AG10803 (cell line): ENCODE results near the gene NBL1.
"Not testable (repeated sequence)": the region's sequence is repeated elsewhere in the genome, so short reads cannot be mapped to it uniquely, and the experiment has no call there.

Source experiments
- DNase-seq: peaks from one replicate; pipeline ENCODE4 v3.0.0; 2010; ENCODE audit warnings: low read depth
- H3K4me3 ChIP-seq: 2 replicates; pipeline ENCODE4 v1.5.1; 2011; ENCODE audit warnings: mild to moderate bottlenecking, low read length, control low read depth
- TF ChIP-seq, protein P1 (sequence below): conservative IDR thresholded peaks from 2 replicates; pipeline ENCODE4 v1.5.1; 2011; ENCODE audit warnings: mild to moderate bottlenecking, low read length, control low read depth, inconsistent platforms

NBL1 gene

DNA sequence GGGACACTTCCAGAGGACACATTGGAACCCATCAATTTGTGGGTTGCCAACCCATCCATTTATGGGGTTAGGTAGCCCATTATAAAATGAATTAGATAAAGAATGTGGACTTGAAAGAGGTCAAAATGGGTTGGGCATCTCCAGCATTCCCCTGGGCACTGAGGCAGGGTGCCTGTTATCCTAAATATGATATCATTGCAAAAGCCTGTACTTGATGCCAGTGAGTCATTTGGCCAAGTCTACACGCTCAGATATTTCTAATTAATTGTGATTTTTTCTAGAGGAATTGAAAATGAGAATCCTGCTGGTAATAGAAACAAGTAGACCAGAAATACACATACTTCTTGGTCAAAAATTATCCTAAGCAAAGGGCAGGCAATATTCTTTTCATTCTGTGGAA lies 21.9 kb upstream of the NBL1 start:
- TF ChIP-seq, protein P1, sequence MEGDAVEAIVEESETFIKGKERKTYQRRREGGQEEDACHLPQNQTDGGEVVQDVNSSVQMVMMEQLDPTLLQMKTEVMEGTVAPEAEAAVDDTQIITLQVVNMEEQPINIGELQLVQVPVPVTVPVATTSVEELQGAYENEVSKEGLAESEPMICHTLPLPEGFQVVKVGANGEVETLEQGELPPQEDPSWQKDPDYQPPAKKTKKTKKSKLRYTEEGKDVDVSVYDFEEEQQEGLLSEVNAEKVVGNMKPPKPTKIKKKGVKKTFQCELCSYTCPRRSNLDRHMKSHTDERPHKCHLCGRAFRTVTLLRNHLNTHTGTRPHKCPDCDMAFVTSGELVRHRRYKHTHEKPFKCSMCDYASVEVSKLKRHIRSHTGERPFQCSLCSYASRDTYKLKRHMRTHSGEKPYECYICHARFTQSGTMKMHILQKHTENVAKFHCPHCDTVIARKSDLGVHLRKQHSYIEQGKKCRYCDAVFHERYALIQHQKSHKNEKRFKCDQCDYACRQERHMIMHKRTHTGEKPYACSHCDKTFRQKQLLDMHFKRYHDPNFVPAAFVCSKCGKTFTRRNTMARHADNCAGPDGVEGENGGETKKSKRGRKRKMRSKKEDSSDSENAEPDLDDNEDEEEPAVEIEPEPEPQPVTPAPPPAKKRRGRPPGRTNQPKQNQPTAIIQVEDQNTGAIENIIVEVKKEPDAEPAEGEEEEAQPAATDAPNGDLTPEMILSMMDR: no peak
- peak; percentile 51 for DNase-seq
- no peak overlapping the region for H3K4me3 ChIP-seq

DNA sequence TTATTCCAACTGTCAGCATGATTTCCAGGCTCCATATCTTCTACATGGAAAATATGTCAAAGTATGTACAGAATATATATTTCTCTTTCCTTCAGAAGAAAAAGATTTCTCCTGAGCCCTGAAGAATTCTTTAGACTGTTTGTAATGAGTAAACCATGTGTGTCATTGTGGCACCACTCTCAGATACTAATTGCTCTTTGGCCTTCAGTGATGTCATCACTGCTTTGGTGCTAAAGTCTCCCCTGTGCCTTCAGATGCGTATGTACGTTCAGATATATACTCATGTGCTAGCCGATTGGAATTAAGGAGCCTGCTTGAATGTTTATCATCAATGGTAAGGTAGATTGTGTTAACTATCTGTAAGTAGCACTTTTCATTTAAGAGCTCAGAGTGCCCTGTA lies 20.6 kb upstream of the NBL1 start:
- H3K4me3 ChIP-seq: no peak overlapping the region
- TF ChIP-seq, protein P1: no peak
- DNase-seq: no peak

DNA sequence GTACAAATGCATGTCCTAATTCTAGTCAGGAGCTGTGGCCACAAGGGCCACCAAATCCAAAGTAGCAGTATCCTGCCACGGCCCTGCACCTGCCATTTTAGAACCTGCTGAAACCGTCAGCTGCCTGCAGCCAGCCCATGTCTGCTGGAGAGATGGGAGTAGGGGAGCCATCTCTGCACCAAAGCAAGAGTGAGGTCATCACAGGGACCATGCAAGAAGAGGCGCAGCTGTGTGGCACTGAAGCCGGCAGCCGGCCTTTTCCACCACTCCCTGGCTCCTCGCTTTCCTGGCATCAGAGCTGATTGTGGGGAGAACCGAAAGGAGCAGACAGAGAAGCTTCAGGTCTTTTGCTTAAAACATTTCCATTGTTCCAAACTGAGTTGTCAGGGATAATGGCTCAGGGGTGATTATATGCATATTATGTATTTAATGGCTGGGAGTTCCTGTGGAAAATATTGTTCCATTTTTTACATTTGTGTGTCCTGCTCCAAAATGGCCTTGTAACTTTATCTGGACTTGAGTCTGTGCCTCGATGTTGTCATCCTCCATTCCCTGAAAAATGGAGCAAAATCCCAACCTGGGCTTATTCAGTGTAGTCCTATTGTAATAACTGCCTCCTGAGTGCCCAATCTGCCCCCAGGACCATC lies 18.7 kb upstream of the NBL1 start:
- TF ChIP-seq, protein P1: no peak
- DNase-seq: no peak

DNA sequence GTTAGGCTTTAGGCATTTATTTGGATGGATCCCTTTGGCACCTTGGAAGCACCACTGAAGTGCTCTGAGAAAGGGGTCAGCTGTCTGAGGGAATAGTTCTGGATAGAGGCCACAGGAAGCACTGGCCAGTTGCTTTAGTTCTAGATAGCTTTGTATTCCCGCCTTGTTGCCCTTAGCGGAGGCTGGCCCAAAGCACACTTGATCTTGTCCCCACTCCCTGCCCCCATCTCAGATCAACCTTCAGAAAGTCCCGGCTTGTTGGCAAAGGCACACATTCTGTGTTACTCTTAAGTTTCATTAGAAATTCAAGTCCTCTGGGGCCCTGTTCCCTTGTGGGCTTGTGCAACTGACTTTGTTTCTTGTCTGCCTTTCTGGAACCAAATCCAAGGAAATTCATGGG lies 15.2 kb upstream of the NBL1 start:
- no peak for DNase-seq
- TF ChIP-seq, protein P1: no peak
- no peak overlapping the region for H3K4me3 ChIP-seq

More for the DNA sequence above, 18.7 kb upstream of the NBL1 start:
- H3K4me3 ChIP-seq: no peak overlapping the region

DNA sequence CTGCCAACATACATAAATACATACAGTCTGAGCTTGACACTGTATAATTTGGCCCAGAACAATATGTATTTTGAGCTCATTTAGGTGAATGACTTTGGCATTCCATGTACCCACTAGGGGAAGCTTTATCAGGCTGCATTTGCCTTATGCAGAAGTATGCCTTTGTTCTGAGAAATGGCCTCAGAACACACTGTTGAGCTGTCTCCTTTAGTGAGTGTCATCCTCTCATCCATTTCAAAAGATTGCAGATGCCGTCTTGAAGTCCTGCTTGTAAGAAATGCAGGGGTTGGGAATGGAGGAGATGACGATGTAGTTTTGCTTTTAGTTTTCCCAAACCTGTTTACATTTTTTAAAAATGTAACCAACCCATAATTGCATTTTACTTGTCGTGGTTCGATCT lies 14.8 kb upstream of the NBL1 start:
- TF ChIP-seq, protein P1: no peak
- no peak overlapping the region for H3K4me3 ChIP-seq
- DNase-seq: no peak

DNA sequence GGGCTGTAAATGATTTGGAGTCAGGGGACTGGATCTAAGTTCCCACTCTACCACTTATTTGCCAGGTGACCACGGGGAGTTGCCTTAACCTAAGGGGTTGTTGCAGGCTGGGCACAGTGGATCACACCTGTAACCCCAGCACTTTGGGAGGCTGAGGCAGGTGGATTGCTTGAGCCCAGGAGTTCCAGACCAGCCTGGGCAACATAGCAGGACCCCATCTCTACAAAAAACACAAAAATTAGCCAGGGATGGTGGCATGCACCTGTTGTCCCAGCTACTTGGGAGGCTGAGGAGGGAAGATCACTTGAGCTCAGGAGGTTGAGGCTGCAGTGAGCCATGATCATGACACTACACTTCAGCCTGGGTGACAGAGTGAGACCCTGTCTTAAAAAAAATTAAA lies 13.9 kb upstream of the NBL1 start:
- H3K4me3 ChIP-seq, DNase-seq: not testable (repeated sequence)

DNA sequence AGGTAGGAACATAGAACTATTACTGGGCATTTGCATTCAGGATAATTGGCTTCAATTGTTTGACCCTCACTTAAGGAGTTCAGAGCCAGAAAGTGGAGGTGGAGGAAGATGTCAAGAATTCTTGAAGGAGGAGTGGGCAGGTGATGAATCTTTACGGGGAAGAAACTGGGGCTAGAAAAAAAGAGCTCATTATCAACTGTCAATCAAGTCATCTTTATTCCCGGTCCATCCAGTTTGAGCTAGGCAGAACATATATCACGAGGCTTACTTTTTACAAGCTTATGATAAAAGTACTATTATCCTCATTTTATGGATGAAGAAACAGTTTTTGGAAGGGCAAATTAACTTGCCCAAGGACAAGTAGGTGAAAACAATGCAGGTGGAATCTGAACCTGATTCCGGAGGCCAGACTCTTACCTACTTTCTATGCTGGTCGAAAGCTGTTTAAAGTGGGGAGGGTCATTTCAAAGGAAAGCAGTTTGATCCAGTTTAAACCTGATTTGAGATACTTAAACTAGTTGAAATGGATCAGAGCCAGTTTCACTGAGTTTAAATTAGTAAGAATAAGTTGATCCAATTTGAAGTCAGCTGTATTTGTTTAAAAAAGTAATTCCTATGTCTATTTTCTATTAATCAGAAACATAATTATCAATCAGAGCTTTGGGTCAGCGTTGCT lies 13.3 kb upstream of the NBL1 start:
- TF ChIP-seq, protein P1: no peak
- no peak for DNase-seq
- no peak overlapping the region for H3K4me3 ChIP-seq
